Germinal center (tissue), 1 donor: ENCODE results near the gene SLC28A1.

Experiments
- DNase-seq: peaks from one replicate; pipeline ENCODE4 v3.0.0; 2012; ENCODE audit warnings: mixed read lengths, low spot score

SLC28A1 gene

GRCh38 chr15:84883916-84884781 is at the start of gene SLC28A1:
TSS of gene SLC28A1 (plus strand) at chr15:84884662. CDS start at chr15:84887761, 3,099 bp downstream.
- DNase-seq, result no peak

DNA sequence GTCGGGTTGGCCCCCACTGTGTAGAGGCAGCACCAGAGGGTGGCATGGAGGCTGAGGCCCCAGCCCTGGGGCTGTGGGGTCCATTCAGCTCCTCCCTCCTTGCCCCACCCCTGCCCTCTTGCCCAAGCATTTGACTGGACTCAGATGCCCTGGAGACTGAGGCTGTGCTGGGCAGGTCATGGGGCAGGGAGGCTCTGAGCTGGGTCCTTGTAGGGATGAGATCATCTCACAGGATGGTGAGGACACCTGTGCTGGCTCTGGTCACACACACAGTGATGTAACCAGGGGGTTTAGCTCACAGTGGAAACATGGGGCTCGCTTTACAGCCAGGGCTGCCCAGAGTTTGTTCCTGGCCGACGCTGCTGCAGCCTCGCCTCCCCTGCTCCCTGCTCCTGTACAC is 49.5 kb upstream of the SLC28A1 start:
- DNase-seq, result no peak

GRCh38 chr15:84835661-84836337 is 48.7 kb upstream of the SLC28A1 start:
- no peak for DNase-seq

- no peak for DNase-seq
Observed at GRCh38 chr15:84836844-84837243, 47.6 kb upstream of the SLC28A1 start.

GRCh38 chr15:84839714-84840113 is 44.7 kb upstream of the SLC28A1 start:
- no peak for DNase-seq

DNA sequence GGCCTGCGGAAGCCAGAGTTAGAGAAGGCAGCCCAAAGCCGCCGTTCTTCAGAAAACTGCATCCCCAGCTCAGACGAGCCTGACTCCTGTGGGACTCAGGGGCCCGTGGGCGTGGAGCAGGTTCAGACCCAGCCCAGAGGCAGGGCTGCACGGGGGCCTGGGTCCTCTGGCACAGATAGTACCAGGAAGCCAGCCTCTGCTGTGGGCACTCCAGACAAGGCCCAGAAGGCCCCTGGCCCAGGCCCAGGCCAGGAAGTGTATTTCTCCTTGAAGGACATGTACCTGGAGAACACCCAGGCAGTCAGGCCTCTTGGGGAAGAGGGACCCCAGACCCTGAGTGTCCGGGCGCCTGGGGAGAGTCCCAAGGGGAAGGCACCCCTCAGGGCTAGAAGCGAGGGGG is 44.2 kb upstream of the SLC28A1 start:
- no peak for DNase-seq

- no peak for DNase-seq
Observed at GRCh38 chr15:84840741-84841429, 43.6 kb upstream of the SLC28A1 start.

DNA sequence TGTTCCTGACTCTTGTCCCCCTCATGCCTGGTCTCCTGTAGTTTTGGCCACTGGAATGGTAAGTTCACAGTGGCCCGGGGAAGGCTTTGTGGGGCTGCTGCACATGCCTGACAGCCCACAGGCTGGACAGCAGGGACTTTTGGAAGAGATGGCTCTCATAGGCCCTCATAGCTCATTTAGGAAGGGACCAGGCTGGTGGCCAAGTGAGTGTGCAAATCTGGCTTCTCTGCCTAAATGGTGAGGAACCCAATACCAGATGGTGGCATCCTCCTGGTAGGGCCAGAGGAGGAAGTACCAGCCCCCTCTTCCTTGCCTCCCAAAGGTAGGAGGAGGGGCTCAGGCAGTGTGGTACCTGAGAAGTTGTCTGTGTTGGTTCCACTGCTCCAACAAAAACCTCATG is 41.7 kb upstream of the SLC28A1 start:
- DNase-seq, result no peak

DNA sequence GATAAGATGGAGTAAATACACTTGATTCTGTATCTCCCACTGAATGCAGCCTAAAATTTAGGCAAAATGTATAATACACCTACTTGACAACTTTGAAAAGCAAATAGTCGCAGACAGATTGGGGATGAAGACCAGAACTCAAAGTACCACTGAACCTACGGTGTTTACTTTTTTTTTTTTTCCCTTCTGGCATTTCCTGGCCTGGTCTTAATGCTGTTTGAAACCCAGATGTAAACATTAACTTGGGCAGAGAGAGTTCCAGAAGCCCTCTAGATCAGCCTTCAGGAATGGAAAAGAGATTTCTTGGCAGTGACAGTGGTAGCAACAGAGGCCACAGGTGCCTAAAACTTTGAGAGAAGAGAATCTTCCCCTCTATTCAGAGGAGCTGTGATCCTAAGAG is 39.5 kb upstream of the SLC28A1 start:
- DNase-seq, result no peak

DNA sequence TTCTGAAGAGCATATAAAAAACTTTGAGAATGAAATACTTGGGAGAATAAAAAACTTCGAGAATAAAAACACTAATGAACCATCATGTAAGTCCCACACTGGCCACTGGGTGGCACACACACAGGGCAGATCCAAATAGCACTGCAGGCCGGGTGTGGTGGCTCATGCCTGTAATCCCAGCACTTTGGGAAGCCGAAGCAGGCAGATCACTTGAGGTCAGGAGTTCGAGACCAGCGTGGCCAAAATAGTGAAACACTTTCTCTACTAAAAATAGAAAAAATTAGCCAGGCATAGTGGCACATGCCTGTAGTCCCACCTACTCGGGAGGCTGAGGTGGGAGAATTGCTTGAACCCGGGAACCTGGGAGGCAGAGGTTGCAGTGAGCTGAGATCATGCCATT is 38.8 kb upstream of the SLC28A1 start:
- DNase-seq, result peak; percentile 28

- no peak for DNase-seq
Observed at GRCh38 chr15:84846269-84846668, 38.2 kb upstream of the SLC28A1 start.

- no peak for DNase-seq
Observed at GRCh38 chr15:84847382-84847781, 37.1 kb upstream of the SLC28A1 start.

GRCh38 chr15:84852212-84852611 is 32.2 kb upstream of the SLC28A1 start:
- DNase-seq, result no peak

- no peak for DNase-seq
Observed at GRCh38 chr15:84855136-84855535, 29.3 kb upstream of the SLC28A1 start.

- DNase-seq, result no peak
Observed at GRCh38 chr15:84855765-84856164, 28.7 kb upstream of the SLC28A1 start.

DNA sequence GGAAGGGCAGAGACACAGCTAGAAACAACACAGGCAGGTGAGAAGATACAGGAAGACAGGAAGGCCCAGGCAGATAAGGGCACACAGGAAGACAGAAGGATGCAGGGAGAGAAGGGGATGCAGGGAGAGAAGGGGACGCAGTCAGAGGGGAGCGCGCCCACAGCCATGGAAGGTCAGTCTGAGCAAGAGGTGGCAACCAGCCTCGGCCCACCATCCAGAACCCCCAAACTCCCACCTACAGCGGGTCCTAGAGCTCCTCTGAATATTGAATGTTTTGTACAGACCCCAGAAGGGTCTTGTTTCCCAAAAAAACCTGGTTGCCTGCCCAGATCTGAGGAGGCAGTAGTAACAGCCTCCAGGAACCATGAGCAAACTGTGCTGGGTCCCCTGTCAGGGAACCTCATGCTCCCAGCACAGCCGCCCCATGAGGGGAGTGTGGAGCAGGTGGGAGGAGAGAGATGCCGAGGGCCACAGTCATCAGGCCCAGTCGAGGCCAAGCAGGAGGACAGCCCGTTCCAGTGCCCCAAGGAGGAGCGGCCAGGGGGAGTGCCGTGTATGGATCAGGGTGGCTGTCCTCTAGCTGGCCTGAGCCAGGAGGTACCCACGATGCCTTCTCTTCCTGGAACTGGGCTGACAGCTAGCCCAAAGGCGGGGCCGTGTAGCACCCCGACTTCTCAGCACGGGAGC is 27.6 kb upstream of the SLC28A1 start:
- DNase-seq, result no peak

DNA sequence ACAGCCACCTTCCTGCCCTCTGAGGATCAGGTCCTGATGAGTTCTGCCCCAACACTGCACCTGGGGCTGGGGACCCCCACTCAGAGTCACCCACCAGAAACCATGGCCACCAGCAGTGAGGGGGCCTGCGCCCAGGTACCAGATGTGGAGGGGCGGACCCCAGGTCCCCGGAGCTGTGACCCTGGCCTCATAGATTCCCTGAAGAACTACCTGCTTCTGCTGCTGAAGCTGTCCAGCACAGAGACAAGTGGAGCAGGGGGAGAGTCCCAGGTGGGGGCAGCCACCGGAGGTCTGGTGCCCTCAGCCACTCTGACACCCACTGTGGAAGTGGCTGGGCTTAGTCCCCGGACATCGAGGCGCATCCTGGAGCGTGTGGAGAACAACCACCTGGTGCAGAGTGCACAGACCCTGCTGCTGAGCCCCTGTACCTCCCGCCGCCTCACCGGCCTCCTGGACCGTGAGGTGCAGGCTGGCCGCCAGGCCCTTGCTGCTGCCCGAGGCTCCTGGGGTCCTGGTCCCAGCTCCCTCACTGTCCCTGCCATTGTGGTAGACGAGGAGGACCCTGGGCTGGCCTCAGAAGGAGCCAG is 27.0 kb upstream of the SLC28A1 start:
- no peak for DNase-seq

DNA sequence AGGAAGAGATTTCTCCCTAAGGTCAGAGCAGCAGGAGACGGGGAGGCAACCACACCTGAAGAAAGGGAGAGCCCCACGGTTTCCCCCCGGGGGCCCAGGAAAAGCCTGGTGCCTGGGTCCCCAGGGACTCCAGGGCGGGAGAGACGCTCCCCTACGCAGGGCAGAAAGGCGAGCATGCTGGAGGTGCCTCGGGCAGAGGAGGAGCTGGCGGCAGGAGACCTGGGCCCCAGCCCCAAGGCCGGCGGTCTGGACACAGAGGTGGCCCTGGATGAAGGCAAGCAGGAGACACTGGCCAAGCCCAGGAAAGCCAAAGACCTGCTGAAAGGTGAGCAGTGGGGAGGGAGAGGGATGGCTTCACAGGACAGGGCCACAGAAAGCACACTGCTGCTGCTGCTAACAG is 26.2 kb upstream of the SLC28A1 start:
- DNase-seq, result no peak

GRCh38 chr15:84859144-84859543 is 25.3 kb upstream of the SLC28A1 start:
- DNase-seq, result no peak

GRCh38 chr15:84859651-84860050 is 24.8 kb upstream of the SLC28A1 start:
- no peak for DNase-seq

DNA sequence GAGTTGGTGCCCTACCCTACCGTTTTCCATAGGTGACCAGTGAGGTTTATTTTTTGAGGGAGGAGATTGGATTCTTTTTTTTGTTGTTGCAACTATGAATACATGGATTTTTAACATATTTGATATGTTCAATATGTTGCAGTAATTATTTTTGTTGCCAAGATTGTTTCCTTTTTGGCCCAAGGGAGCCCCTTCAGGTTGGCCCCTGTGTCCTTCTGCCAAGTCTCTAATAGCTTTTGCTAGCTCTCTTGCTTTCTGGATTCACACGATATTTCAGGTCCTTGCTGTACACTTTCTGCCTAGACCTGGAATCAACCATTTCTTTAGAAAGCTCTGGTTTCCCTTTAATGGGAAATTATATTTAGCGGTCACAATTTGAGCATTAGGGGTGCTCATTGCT is 22.7 kb upstream of the SLC28A1 start:
- DNase-seq, result no peak
